Calu3 (cell line): ENCODE data around the gene ABCG1. TPM values are rescaled to one million over a fixed set of nuclear protein-coding genes. Genes with fewer than 3 reads are reported as not detected.

Source experiments
- BruUV-seq: library from RNA; stranded (reverse); fragments of 400-500 nt; replicated peaks from 2 replicates; lab custom pipeline; 2021; lab: Mats Ljungman, UMichigan
- CTCF ChIA-PET: fragments of 300-600 bp; sonication (Branson Sonifier 250); formaldehyde crosslinking; loops from one replicate; lab custom pipeline; 2022; ENCODE audit warnings: antibody characterized with exemption; lab: Charles Lee
- DNase-seq: peaks from one replicate; pipeline ENCODE4 v3.0.0; 2022
- H3K27ac Mint-ChIP-seq: one replicate; pipeline ENCODE4 v1.8.0; 2022; ENCODE audit warnings: mixed read lengths; ENCODE audit not compliant: unreplicated experiment
- H3K27me3 Mint-ChIP-seq: one replicate; pipeline ENCODE4 v1.8.0; 2022; ENCODE audit warnings: mixed read lengths; ENCODE audit not compliant: unreplicated experiment
- H3K36me3 Mint-ChIP-seq: one replicate; pipeline ENCODE4 v1.8.0; 2022; ENCODE audit warnings: mild to moderate bottlenecking, moderate library complexity, mixed read lengths; ENCODE audit not compliant: insufficient read depth, unreplicated experiment
- H3K4me1 Mint-ChIP-seq: one replicate; pipeline ENCODE4 v1.8.0; 2022; ENCODE audit warnings: mild to moderate bottlenecking, low read depth, mixed read lengths; ENCODE audit not compliant: unreplicated experiment
- H3K4me3 Mint-ChIP-seq: one replicate; pipeline ENCODE4 v1.8.0; 2022; ENCODE audit warnings: mild to moderate bottlenecking, low read depth, moderate library complexity, mixed read lengths; ENCODE audit not compliant: unreplicated experiment
- H3K9me3 Mint-ChIP-seq: one replicate; pipeline ENCODE4 v1.8.0; 2022; ENCODE audit warnings: low read depth, mixed read lengths; ENCODE audit not compliant: unreplicated experiment
- CTCF ChIP-seq: fragments of 200-600 bp; IDR thresholded peaks from one replicate; pipeline ENCODE4 v1.8.0; 2022; ENCODE audit warnings: antibody characterized with exemption; ENCODE audit not compliant: unreplicated experiment
- intact Hi-C: fragments of 100-400 bp; cut with micrococcal nuclease; formaldehyde crosslinking; loops from one replicate; pipeline ENCODE4 v1.10.0; 2022; ENCODE audit not compliant: unreplicated experiment
- total RNA-seq: library from RNA; stranded (reverse); gene quantifications from 2 replicates; pipeline ENCODE4 v1.2.3, GENCODE V29; 2022

Gene ABCG1
- total RNA-seq, 1 experiment from 2014 or later, result 0.19 TPM

DNA sequence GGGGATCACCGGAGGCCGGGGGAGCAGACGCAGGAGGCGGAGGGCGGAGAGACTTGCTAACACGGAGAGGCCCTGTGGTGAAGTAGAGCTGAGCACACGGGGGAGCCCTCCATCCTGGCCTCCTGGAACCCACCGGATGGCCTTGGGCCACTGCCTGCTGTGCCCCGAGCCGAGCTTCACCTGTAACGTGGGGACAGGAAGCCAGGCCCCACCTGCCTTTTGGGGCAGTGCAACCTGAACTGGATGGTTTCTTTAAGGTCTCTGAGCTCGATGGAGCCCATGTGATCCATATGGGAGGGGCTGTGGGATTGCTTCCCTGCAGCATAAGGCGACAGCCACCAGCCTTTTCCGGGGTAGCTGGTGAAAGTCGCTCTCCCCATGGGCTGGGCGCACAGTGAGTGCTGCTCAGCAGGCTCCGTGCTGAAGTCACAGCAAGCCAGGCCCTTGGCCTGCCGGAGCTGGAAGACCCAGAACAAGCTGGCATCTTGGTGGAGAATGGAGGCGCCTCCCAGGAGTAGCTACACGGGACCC is 60.5 kb downstream of the ABCG1 start:
- Mint-ChIP-seq H3K9me3 (no peaks in the 10 kb centered on the region), H3K27ac (no peak overlapping the region)
- CTCF ChIA-PET, result no interaction called here

DNA sequence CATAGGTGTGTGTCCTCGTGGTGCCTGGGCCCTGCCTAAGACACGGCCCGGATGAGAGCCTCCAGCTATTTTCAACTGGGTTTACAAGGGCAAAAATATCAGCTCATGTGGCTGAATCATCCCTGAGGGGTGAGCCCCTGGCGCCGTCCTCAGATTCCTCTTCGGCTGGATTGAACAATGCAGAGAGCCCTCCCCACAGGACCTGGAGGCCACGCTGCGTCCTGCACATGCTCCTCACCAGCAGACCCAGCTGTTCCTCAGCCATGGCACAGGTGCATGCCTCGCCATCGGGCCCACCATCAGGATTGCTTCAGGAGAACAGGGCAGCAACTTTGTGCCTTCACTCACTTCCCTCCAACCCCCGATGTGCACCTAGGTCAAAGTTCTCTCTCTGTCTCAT is 60.9 kb downstream of the ABCG1 start:
- CTCF ChIA-PET, result no interaction called here

More for the DNA sequence above, 60.5 kb downstream of the ABCG1 start:
- H3K4me3 Mint-ChIP-seq, result no peak overlapping the region
- no peaks in the 10 kb centered on the region for H3K4me1 Mint-ChIP-seq
- no peak for DNase-seq
- no peaks in the 10 kb centered on the region for H3K36me3 Mint-ChIP-seq
- H3K27me3 Mint-ChIP-seq, result peaks cover 39% of the 10 kb centered on the region
- no peak for TF ChIP-seq CTCF
- intact Hi-C loops, result no loop called here
- no TSS peak for BruUV-seq

GRCh38 chr21:42280356-42281180 is 61.6 kb downstream of the ABCG1 start:
- H3K4me3 Mint-ChIP-seq, result no peak overlapping the region
- no peaks in the 10 kb centered on the region for H3K9me3 Mint-ChIP-seq
- no peak overlapping the region for H3K27ac Mint-ChIP-seq
- no peak for DNase-seq
- no peak for TF ChIP-seq CTCF
- no TSS peak for BruUV-seq
- CTCF ChIA-PET, result no interaction called here
- H3K4me1 Mint-ChIP-seq, result no peaks in the 10 kb centered on the region
- no peaks in the 10 kb centered on the region for H3K36me3 Mint-ChIP-seq
- intact Hi-C loops, result no loop called here
- peaks cover 39% of the 10 kb centered on the region for H3K27me3 Mint-ChIP-seq

More for the DNA sequence above, 60.9 kb downstream of the ABCG1 start:
- TF ChIP-seq CTCF, result no peak
- intact Hi-C loops, result no loop called here
- DNase-seq, result no peak
- Mint-ChIP-seq H3K36me3 (no peaks in the 10 kb centered on the region), H3K27me3 (peaks cover 39% of the 10 kb centered on the region), H3K4me1 (no peaks in the 10 kb centered on the region), H3K4me3 (no peak overlapping the region), H3K9me3 (no peaks in the 10 kb centered on the region), H3K27ac (no peak overlapping the region)
- BruUV-seq, result no TSS peak

- peaks cover 43% of the 10 kb centered on the region for H3K27me3 Mint-ChIP-seq
- DNase-seq, result no peak
- no TSS peak for BruUV-seq
- TF ChIP-seq CTCF, result no peak
- intact Hi-C loops, result no loop called here
- no peaks in the 10 kb centered on the region for H3K36me3 Mint-ChIP-seq
- H3K4me3 Mint-ChIP-seq, result no peak overlapping the region
- CTCF ChIA-PET, result no interaction called here
- no peaks in the 10 kb centered on the region for H3K9me3 Mint-ChIP-seq
- no peak overlapping the region for H3K27ac Mint-ChIP-seq
- no peaks in the 10 kb centered on the region for H3K4me1 Mint-ChIP-seq
Measured at GRCh38 chr21:42281181-42281680, 62.3 kb downstream of the ABCG1 start.
